ENCODE results near the gene MAPK8IP1.
A peak's percentile ranks its signal among the peaks of the same experiment; 100 is the strongest.
"Not testable (repeated sequence)": the region's sequence is repeated elsewhere in the genome, so short reads cannot be mapped to it uniquely, and the experiment has no call there.

The MAPK8IP1 gene

GRCh38 chr11:45890886-45891550, 5.6 kb downstream of the MAPK8IP1 start:
- DNase-seq, result no peak

GRCh38 chr11:45892856-45893255, 7.4 kb downstream of the MAPK8IP1 start:
- no peak for DNase-seq

- DNase-seq, result no peak
These were observed 9.2 kb downstream of the MAPK8IP1 start for GRCh38 chr11:45894555-45895247.

DNA sequence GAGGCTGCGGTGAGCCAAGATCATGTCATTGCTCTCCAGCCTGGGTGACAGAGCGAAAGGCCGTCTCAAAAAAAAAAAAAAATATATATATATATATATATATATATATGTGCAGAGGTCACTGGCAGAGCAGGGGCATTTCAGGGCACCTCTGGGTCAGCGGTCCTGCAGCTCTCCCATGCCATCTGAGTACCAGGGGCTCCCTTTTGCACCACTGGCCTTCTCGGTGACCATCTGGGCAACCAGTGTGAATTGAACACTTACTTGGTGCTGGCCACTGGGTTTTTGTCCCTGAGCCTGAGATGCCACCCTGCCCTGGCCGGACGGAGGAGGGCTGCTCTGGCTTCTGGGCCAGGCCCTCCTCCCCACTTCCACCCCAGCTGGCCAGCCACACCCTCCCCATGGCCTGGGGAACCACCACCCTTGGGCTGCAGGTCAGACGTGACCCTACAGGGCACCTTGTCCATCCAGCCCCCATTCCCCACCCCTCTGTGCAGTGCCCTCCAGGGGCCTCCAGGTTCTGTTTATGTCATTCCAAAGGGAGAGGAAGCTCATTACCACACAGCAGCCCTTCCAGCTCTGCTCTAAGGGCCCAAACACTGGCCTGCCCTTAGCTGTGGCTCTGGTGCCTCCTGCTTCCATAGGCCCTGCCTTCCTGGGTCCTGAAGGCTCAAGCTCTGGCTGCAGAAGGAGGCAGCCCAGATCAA, 10.3 kb downstream of the MAPK8IP1 start:
- no peak for DNase-seq

DNA sequence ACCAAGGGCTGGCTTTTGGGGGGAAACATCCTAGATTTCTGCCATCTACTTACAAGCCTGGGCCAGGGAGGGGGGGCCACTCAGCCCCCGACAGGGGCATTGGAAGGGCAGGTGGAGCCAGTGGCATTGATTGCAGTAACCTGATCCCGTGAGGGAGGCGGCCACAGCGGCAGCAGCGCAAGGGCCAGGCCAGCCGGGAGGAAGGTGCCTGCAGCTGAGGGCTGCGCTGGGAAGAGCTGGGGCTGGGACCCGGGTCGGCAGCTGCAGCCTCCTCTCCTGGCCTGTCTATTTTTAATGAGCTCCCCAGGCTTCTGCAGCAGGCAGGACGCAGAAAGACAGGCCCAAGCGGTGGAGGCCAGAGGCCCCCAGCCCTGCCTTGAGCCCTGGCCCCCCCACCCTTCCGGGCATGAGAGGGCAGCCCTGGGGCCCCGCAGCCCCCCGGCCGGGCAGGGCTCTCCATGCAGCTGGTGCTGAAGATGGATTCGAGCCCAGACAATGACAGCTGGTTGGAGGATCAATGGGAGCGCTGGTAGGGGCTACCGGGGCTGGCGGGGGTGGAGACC, 11.1 kb downstream of the MAPK8IP1 start:
- DNase-seq, result no peak

GRCh38 chr11:45897556-45897955, 12.1 kb downstream of the MAPK8IP1 start:
- DNase-seq, result no peak

GRCh38 chr11:45899086-45899447, 13.6 kb downstream of the MAPK8IP1 start:
- no peak for DNase-seq

DNA sequence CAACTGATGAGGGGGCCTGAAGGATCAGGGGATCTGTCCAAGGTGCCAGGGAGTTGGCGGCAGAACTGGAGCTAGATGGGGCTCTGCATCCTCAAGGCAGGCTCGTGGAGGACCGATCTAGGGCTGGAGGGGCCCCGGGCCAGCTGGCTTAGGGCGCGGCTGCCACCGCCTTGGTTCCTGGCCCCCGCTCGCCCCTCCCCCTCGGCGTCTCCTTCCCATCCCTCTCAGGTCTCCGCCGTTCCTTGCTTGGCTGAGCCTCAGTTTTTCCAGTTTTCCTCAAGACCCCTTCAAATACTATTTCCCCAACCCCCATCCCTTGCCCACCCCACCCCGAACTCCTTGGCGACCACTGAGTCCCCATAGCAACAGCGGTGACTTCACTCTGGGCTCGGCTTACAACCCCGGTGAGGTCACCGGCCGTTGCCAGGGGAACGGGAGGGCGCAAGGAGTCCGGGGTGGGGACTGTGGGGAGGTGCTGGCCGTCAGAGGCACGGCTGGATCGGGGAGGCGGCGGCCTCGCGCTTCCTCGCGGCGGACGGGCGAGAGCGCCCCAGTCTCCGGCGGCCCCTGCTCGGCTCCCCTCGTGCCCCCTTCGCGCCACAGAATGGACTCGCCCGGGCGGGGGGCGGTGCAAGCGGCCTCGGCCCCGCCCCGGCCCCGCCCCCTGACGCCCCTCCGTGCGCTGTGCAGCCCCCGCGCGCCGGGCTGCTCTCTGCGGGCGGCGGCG, 14.2 kb downstream of the MAPK8IP1 start:
- peak in 3 of 5 donors; percentile 47 to 48 (median 48) for DNase-seq

- DNase-seq, result not testable (repeated sequence)
These were observed 14.8 kb downstream of the MAPK8IP1 start for GRCh38 chr11:45900175-45900800.

DNA sequence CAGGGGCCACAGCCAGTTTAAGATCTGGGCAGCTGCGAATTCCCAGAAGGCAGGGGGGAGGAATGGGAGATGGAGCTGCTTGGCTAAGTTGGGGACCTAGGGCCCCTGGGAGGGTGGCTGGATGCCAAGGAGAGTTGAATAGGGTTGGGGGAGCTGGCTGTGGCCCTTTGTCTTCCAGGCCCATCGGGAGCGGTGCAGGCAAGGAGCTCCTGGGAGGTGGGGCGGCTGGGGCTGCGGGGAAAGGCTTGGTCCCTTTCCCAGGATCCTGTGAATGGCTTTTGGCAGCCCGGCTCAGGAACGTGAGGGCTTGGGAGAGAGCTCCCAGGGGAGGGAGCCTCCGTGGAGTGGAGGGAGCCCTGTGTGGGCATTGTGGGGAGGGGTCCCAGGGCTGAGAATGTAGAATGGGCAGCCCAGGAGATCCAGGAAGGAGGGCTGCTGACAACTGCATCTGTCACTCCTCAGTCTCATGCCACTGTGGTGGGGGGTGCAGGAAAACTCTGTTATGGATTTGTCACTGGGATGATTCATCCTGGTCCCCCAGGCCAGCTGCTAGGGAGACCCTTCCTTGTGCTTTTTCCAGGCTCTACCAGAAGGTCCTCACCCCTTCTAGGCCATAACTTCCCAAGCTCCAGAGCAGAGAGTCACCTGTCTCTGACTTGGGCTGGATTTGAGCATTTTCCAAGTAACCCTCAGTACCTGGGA, 15.6 kb downstream of the MAPK8IP1 start:
- no peak for DNase-seq

GRCh38 chr11:45901626-45902025, 16.2 kb downstream of the MAPK8IP1 start:
- DNase-seq, result no peak

GRCh38 chr11:45902452-45903380, 17.3 kb downstream of the MAPK8IP1 start:
- no peak for DNase-seq

DNA sequence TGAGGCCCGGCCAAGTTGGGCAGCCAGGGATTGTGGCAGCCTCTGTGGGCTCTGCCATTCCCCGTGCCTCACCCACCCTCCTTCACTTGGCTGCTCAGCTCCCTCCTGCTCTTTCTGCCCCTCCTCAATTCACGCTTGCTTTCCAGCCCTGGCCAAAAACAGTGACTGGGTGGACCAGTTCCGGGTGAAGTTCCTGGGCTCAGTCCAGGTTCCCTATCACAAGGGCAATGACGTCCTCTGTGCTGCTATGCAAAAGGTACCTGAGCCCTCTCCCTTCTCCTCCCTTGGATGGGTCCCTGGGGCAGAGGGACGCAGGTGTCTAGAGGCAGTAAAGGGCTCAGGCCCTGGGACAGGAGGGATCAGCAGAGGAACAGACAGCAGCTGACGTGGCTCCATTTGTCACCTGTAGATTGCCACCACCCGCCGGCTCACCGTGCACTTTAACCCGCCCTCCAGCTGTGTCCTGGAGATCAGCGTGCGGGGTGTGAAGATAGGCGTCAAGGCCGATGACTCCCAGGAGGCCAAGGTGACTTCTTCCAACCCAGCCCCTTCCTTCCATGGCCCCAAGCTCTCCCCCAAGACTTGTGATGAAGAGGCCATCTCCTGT, 19.0 kb downstream of the MAPK8IP1 start:
- no peak for DNase-seq

- DNase-seq, result no peak
These were observed 19.6 kb downstream of the MAPK8IP1 start for GRCh38 chr11:45905095-45905494.

DNA sequence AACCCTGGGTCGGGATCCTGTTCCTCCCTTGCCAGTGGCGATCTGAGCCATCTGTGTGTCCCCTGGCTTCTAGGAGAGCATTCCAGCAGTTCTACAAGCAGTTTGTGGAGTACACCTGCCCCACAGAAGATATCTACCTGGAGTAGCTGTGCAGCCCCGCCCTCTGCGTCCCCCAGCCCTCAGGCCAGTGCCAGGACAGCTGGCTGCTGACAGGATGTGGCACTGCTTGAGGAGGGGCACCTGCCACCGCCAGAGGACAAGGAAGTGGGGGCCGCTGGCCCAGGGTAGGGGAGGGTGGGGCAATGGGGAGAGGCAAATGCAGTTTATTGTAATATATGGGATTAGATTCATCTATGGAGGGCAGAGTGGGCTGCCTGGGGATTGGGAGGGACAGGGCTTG, 20.1 kb downstream of the MAPK8IP1 start:
- DNase-seq, result not testable (repeated sequence)

DNA sequence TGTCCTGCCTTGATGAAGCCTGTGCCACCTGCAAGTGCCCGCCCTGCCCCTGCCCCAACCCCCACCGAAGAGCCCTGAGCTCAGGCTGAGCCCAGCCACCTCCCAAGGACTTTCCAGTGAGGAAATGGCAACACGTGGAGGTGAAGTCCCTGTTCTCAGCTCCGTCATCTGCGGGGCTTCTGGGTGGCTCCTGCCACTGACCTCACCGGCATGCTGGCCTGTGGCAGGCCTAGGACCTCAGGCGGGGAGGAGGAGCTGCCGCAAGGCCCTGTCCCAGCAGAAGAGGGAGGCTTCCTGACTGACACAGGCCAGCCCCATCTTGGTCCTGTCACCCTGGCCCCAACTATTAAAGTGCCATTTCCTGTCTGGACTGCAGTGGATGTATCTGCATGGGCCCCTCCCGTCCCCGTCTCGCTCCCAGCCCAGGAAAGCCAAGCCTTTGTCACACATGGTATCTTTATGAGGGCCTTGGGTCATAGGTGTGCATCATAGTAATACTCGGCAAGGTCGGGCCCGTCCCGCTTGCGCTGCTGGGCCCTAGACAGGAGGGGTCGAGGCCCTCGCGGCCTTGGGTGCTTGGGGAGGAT, 20.7 kb downstream of the MAPK8IP1 start:
- no peak for DNase-seq

GRCh38 chr11:45906965-45907611, 21.6 kb downstream of the MAPK8IP1 start, which contains the start of gene FREY1:
Gene FREY1 (minus strand): TSS chr11:45907271. CDS start chr11:45907245, 26 bp downstream.
- no peak for DNase-seq

DNA sequence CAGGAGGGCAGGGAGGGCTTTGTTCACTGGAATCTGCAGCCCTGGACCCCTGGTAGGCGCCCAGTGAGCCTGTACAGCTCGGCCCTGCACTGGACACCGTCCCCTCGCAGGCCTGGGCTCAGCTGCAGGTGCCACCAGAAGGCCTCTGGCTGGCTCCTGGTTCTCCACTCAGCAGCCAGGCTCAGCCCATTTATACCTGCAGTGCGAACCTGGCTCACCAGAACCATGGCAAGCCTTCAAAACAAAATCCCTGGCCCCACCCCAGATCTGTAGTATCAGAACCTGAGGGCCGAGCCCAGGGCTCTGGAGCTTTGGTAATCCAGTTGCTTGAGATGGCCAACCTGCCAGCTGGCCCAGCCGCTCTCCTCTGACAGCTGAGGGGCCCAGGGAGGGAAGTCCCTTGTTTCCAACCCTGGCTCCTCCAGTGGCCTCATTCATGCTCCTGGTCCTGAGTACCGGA, 22.5 kb downstream of the MAPK8IP1 start:
- no peak for DNase-seq

Measured in T-helper 1 cell (primary cell).